HT-29 (cell line): Measurements from ENCODE around the gene UROS. TPM values are rescaled to one million over a fixed set of nuclear protein-coding genes. Genes with fewer than 3 reads are reported as not detected.

ENCODE experiments used
- DNase-seq: peaks from one replicate; pipeline ENCODE4 v3.0.0-alpha.2; 2015; ENCODE audit warnings: low spot score
- total RNA-seq: library from RNA; depleted of rRNA; stranded (reverse); fragments of >200 nt; shearing (Covaris generic); gene quantifications from 2 replicates; pipeline ENCODE4 v1.2.3, GENCODE V29; 2014; rRNA removed

The UROS gene
- 44.0 and 48.0 TPM in 2 replicates for total RNA-seq

DNA sequence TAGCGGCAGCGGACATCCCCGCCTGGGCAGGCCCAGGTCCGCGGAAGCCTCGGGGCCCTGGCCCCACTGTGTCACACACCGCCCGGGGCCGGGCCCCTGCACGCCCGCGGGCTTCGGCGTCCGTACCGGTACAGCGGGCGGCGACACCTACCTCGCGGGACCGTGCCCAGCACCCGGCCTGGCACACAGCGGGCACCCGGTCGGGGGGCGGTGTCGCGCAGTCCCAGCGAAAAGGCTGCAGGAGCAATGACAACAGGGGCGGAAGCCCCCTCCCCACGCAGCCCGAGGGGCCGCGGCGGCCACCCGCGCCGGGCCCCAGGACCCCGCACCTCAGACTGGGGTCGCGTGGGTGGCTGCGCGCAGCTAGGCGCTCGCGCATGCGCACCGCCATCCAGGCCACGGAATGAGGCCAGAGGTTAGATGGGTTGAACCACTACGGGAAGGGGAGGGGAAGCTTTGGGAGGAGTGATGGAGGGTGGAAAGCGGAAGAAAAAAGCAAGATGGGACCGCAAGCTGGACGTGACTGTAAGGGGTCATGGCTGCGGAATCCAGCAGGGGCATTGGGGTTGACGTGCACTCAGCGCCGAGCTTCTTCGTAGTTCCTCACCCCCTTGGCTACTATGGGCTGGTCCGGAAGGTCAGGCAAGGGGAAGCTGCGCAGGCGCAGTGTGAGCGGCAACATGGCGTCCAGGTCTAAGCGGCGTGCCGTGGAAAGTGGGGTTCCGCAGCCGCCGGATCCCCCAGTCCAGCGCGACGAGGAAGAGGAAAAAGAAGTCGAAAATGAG is at the start of gene UROS, which contains the start of gene BCCIP:
Gene UROS, minus strand, starts transcription at position 381 of the 785 bp plus-strand sequence. CDS start 6,759 bp downstream, outside the sequence.
Gene BCCIP, plus strand, starts transcription at position 669 of the 785 bp plus-strand sequence. Its CDS starts 12 bp downstream, at position 681.
- DNase-seq: peak; percentile 96

DNA sequence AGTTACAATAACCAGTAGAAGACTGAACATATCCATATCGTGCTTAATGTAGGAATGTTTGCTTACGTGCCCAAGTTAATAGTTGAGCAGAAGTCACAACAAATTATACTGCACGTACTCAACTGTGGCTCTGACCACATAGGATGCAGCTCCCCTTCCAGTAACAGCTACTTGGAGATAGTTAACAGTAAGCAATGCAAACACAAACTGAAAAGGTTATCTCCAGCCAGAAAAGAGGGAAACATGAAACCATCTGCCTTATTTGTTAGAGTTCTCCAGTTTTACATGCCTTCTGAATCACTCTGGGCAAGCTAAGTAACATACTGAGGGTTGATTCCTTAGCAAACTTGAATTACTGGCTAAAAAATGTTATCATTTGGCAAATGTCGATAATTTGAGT is 48.3 kb upstream of the UROS start:
- no peak for DNase-seq

DNA sequence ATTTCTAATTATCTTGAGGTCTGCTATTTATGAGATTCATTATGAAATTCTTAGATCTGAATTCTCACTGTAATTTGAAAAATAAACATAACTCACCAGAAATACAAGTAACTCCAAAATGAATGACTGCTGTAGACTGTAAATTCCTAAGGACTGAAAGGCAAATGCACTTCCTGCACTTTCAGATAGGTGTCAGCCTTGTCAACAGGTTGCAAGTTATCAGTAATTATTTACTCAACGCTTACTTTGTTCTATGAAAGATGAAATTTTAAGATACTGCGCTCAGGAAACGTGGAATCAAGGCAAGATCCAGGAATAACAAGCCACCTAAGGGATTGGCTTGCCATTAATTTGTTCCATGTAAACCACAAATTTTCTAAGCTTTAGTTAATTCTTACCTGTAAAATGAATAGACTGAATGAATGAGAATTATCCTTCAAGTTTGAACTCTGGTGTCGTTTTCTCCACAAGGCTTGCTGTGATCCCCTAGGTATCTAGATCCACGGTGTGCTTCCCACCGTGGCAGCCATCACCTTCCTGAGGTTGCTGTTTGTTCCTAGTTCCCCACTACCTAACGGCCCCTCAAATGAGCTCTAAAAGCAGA is 45.4 kb upstream of the UROS start:
- DNase-seq: peak; percentile 78

DNA sequence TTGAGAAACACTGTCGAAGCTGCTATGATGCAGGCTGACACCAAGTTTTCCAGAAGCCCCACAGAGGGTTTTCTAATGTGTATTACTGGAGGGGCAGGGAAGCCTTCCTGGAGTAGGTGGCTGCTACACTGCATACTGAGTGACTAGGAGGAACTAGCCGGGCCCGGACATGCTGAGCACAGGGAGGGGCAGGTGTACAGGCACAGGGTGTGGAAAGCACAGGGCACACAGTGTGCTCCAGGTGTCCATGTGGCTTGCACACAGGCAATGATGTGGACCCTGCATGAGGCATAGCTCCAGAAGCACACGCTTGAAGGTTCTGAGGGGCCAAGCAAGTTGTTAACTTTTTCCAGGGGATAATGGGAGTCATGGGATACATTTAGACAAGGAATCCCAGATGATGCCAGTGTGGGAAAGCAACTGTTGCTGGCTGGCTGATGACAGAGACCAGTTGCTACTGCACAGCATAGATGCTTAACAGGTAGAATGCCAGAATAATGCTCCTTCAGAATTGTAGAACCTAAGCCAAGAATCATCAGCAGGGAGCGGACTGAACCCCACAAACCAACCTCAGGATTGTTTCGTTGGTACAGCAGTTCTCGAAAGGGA is 43.5 kb upstream of the UROS start:
- DNase-seq: no peak

DNA sequence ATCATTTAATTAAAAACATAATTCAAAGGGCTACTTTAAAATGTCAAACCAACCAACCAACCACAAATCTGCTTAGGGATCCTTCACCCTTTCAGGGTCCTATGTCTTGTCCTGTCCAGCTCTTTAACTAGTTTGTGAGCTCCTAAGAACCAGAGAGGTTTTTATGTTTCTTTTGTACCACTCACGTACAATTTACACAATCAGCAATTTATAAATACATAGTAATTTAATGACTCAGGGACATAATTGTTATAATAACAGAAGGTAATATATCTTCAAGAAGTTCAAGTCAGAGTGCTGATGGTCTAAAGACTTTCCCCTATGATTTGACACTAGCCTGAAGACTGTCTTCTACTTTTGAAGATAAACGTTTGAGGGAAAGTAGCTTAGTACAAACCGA is 42.1 kb upstream of the UROS start:
- no peak for DNase-seq

DNA sequence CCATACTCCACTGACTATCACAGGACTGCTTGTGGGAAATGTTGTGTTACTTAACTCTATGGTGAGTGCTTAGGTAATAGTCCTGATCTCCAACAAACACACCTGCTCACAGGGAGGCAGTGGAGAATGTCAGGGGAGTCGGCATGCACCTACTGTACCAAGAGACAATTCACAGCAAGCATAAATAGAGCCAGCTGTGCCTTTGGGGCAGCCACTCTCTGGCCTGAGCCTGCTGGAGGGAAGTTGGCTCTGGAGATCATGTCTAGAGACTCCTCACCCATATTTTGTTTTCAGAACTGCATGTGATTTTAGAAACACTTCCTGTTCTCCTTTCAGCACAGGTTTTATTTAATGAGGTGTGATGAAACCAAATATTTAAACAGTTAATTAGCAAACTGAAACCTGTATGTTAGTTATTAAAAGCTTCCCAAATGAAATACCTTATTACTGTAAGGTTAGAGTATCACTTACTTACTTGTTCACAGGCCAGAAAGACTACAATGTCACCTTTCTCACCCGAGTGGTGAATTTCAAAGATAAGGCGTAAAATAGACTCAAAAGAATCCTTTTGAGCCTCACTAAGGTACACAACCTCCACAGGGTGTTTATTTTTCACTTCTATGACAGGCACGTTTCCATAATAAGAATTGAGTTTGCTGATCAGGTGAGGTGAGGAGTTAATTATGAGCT is 36.2 kb upstream of the UROS start:
- DNase-seq: no peak

DNA sequence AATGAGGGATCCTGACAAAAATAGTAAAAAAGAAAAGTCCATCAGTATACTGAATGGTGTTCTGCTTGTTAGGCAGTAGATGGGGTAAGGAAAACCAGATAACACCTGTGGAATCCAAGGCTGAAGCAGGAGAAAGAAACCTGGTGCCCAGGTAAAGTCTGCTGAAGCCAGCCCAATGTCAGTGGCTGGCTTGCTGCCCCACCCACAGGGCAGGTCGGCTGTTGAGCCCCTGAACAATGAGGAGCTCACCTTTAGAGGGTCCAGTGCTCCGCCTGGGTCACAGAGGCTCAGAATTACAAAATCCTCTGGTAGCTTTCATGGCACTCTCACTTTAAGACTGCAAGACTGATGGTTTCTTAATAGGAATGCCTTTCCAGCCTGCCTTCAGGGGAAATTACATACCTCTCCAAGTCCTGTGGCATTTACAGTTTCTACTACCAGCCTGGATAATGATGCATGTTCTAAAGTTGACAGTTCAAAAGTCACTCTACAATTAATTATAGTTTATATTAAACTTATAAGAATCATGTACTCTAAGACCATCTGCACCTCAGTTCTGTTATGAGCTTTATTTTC is 34.2 kb upstream of the UROS start:
- no peak for DNase-seq

DNA sequence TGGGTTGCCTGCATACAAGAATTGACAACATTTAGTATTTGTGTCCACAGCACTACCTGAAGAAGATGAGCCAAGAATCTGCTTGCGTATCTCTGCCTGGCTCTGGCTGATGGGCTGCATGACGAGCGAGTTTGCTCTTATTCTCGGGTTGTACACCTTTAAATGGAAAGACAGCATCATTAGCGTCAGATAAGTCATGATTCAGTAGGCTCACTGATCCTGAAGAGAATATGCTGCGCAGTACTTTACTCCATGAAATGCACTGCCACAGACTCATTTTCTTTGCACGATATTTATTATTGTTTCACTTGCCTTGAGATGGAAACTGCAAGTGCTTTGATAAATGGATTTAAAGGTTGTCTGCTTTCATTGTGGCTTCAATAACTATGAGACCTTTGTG is 29.4 kb upstream of the UROS start:
- DNase-seq: no peak

DNA sequence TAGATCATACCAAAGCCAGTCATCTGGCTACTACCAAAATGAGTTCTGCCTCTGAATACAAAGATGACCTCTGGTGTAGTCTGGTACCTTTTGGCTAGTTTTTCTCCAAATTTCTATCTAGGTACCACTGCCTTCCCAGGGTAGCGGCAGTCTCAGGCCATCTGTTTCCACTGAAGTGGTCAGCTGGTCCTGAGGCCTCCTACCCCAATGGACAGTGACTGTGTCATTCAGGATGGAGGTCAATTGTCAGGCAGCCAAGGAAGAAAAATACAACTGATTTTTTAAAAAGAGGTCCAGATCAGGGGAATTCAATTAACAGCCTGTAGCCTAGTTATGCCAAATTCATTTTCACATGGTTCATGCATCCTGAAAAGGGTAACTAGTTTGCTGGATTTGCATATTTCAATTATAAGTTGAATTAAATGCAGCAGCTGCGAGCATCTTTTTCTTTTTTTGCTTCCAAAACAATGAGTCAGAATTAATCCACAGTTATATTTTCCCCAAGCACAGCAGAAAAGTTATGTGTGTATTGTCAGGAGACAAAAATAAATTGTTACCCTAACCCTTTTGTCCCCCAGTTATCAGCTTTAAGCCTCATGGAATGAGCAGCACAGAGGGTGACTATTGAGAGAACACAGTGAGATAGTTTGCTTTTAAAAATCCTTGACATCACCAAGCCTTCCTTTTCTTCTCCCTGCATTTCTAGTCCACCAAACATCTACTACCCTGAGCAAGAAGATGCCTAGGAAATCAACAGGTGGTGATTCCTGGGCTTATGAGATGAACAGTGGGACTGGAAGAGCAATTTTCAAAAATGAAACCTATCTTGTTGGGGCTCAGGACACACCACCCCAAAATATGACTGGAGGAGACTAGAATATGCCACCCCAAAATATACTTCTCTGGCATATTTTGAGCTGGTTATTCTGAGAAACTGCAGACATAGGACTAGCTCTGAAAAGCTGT is 28.0 kb upstream of the UROS start:
- DNase-seq: no peak

DNA sequence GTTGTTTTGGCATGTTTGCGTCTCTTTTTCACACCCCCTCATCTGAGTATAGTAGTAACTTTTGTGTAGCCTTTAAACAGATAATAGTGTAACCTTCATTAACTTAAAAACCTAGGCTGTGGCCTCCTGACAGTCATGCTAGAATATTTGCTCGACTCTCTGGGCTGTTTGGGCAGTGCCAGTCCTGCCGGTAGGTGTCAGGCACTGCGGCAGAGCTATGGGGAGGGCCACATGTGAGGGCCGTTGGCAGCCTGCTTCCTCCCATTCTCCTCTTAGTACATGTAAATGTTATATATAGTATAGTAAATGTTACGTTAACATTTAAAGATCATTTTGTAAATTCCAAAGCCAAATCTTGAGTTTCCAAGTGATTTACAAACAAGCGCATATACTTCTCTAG is 26.4 kb upstream of the UROS start:
- DNase-seq: no peak

DNA sequence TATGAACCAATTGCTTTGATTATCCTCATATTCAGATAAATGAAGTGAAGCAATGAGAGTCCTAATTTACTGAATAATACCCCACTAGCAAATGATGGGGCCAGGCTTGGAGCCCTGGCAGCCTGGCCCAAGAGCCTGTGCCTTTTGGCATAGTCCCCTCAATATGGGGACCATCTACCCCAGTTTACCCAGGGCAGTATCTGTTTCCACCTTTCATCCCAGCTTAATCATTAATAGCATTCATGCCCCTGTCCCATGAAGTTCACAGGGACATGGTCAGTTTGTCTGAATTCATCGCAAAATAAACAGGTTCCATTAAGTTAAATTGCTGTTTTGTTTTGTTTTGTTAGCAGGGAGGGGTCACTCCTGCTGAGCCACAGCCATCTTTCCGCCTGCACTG is 25.8 kb upstream of the UROS start:
- no peak for DNase-seq

DNA sequence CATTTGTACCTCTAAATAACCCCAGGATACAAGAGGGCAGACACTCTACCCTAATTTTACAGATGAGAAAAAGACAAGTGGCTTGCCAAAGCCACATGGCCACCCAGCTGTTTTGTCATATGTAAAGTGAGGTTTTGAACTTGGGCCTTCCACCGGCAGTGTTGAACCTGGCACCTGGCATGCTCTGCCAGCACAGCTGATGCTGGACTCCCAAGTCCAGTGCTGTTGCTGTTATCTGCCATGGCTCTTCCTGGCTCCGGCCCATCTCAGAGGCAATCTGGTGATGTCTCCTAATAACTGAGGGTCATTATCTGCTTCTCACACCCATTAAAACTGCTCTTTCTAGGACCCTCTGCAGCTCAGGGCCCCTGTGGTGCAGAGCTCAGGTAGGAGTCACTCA is 25.3 kb upstream of the UROS start:
- DNase-seq: no peak

DNA sequence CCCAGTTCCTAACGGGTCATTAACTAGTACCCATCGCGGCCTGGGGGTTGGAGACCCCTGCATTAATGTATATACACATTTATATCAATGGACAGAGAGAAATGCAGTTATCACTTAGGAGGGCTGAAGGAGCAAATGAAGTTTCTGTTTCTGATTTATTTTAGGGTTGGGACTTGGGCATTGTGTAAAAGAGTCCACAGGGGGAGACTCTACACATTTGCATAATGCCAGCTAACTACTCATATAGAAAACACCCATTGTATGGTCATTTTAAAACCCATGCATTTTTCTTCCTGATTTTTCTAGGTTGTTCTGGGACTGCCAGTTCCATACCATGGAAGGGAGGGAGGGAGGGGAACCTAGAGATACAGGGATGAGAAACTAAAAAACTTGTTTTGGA is 23.8 kb upstream of the UROS start:
- DNase-seq: no peak

DNA sequence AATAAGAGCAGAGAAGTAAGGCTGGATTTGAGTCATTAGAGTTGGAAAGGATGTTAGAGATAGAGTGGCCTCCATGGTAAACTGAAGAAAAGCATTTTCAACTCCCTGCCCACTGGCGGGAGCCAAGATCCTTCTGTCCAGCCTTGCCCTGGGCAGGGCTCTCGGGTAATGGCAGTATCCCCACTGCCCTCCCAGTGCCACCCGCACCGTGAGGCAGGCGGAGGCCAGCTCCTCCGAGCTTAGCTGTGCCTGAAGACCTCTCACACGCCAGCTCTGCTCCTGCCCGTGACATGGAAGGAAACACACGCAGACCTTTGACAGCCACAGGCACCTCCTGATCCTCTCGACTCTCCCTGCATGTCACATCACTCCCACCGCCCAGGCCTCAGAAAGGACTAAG is 22.6 kb upstream of the UROS start:
- DNase-seq: no peak

DNA sequence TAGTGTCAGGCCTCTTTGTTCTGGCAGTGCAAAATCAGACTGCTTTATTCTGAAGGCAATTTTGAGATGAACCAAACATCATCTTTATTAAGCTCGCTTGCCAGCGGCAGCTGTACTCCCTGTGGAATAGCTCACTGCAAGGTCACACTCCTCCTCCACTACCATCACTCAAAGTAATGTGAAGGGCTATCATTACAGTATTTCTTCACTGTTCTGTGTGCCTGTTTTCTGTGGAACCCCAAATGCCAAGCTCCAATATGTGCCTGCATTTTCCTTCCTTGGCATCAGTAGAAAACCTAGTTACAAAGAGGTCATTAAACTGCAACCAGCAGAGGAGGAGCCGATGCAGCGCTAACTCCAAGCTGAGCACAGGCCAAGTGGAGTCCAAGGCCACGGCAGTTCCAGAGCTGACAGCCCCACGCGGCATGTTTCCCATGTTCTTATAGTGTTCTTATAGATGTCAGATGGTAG is 21.7 kb upstream of the UROS start:
- no peak for DNase-seq

DNA sequence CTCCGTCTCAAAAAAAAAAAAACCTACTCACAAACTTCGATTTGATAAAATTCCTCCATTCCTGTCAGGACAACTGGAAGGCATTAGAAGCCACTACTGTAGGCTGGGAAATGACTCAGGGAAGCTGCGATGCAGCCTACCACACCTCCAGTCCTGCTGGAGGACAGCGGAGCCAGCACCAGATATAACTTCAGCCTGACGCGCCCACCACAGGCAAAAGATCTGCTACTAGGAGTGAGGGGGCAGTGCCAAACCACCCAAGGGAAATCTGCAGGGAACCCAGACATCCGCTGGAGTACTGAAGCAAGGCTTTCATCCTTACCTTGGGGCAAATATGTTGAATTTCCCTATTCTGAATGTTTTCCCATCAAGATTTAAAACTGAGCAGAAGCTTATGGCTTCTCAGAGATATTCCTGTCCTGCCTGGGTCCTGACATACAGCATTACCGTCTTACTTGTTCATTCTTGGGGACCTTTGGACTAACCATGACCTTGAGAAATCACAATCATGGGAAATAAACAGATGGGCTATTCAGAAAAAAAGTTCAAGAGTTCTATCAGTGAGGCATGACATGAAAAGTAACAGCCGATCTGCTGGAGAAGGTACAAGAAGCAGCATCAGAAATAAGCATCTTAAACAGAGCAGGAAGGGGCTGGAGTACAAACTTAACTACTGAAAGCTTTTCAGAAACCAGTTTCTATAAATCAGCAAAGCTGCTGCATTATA is 20.7 kb upstream of the UROS start:
- no peak for DNase-seq

DNA sequence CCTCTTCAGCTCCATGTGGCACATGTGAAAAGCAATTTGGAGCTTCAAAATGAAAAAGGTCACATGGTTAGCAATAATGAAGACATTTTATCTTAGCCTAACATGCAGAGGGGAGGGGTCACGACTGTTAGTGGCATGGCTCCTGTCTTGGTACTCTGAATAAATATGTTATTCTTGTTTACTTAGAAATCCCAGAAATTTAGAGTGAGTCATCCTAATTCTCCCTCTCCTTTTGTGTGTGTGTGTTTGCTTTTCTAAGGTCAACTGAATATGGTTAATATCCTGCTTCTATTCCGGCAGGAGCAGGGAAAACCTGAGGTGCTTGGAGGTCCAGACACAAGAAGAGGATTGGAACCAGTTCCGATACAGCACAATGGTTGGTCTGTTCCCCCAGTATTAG is 17.9 kb upstream of the UROS start:
- no peak for DNase-seq

DNA sequence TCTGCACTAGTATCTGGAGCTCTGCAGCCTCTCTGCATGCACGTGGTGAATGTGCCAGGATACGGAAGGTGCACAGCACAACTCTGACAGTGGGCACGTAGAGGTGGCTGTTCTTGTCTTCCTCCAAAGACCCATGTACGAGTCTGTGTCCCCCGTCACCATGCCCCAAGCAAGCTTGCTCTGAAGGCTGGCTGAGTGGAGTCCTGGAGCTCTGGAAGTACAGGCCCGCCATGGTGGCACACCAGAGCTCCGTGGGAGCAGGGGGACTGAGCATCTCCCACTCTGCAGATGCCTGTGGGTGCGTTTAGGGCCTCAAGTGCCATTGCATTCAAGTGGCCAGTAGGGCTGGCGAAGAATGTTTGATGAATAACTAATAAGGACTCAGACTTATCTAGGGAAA is 17.3 kb upstream of the UROS start:
- no peak for DNase-seq

DNA sequence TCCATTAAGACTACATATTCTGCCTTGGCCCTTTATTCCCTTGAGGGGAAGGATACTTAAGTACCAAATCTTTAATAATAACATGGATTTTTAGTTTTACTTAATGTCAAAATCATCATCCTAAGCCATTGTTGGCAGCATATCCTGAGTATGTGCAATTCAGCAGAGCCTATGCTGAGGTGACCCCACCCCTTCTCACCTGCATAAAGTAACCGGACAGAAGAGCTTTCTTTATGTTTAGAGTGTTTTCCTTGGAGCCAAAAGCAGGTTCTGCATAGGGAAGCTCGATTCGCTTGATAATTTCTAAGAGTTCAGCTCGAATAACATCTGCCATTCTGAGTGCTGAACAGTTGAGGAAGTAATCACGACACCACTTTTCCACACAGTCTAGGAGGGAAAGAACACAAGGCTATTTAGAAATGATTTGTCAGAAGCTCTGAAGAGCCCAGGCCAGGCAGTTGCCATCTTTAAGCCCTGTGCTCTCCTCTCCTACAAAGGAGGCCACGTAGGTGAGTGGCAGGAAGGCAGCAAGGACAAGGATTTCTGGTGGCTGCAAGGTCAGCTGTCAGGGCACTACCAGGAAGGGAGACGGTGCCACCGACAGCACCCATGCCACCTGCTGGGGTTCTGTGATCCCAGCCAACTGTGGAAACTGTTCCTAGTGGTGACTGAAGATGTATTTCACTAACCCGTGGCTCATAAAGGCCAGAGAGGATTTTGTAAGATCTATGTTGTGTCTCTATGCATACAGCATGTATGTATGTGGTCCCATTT is 15.9 kb upstream of the UROS start:
- no peak for DNase-seq
